H1 (cell line): ENCODE data around the gene ARL8A. TPM values are rescaled to one million over a fixed set of nuclear protein-coding genes. Genes with fewer than 3 reads are reported as not detected.

ENCODE experiments used
- CTCF ChIA-PET: fragments of 300-600 bp; sonication (Branson Sonifier 250); formaldehyde crosslinking; loops from one replicate; lab custom pipeline; 2021; ENCODE audit not compliant: partially characterized antibody; lab: Charles Lee
- POLR2A ChIA-PET: fragments of 300-600 bp; sonication (Branson Sonifier 250); formaldehyde crosslinking; loops from one replicate; lab custom pipeline; 2021; ENCODE audit warnings: inconsistent platforms; ENCODE audit not compliant: partially characterized antibody; lab: Charles Lee
- DNase-seq, 2 experiments: peaks; one replicate each; pipeline versions ENCODE4 v3.0.0 to v3.0.0-alpha.2; 2010 to 2022; ENCODE audit warnings: low spot score in 2 of 2, low read depth in 1 of 2, mixed read lengths in 1 of 2
- FAIRE-seq: peaks from 2 replicates; lab custom pipeline; 2011; peaks lifted over from hg19 to GRCh38; lab: Jason Lieb, UNC
- H2AFZ ChIP-seq: 2 replicates; pipeline ENCODE4 v1.8.1; 2012; ENCODE audit warnings: low read length, inconsistent platforms
- H2AK5ac ChIP-seq: 2 replicates; pipeline ENCODE4 v1.6.1; 2013; ENCODE audit warnings: low read depth, low read length
- H2BK120ac ChIP-seq: replicated peaks from 2 replicates; pipeline ENCODE3; 2013; ENCODE audit warnings: low read depth, low read length, inconsistent platforms
- H2BK12ac ChIP-seq: 2 replicates; pipeline ENCODE4 v1.6.1; 2013; ENCODE audit warnings: low read depth, low read length
- H2BK15ac ChIP-seq: 2 replicates; pipeline ENCODE4 v1.6.1; 2013; ENCODE audit warnings: low read length
- H2BK20ac ChIP-seq: 2 replicates; pipeline ENCODE4 v1.6.1; 2013; ENCODE audit warnings: low read length
- H2BK5ac ChIP-seq: 2 replicates; pipeline ENCODE4 v1.6.1; 2013; ENCODE audit warnings: low read depth, low read length
- H3K14ac ChIP-seq: 2 replicates; pipeline ENCODE4 v1.6.1; 2013; ENCODE audit warnings: inconsistent platforms; ENCODE audit not compliant: insufficient read length
- H3K18ac ChIP-seq: 2 replicates; pipeline ENCODE4 v1.6.1; 2013; ENCODE audit warnings: low read length; ENCODE audit errors: extremely low read depth
- H3K23ac ChIP-seq: 2 replicates; pipeline ENCODE4 v1.6.1; 2013; ENCODE audit warnings: inconsistent platforms; ENCODE audit not compliant: insufficient read length
- H3K23me2 ChIP-seq: 2 replicates; pipeline ENCODE4 v1.6.1; 2013; ENCODE audit warnings: low read depth, low read length
- H3K27ac ChIP-seq: 2 replicates; pipeline ENCODE4 v1.6.1; 2011; ENCODE audit warnings: low read depth, low read length, inconsistent platforms
- H3K27me3 ChIP-seq, 4 experiments: replicated peaks in 1 of 4; 1 replicate in 1 of 4; 2 replicates in 3 of 4; pipeline versions ENCODE4 v1.6.1 to v1.8.1; 2011 to 2013; ENCODE audit warnings: low read length in 3 of 4, mild to moderate bottlenecking in 3 of 4, inconsistent platforms in 2 of 4, mixed read lengths in 2 of 4, moderate library complexity in 1 of 4; ENCODE audit not compliant: control insufficient read depth in 3 of 4, insufficient read depth in 3 of 4; ENCODE audit errors: extremely low read depth in 1 of 4
- H3K36me3 ChIP-seq, 4 experiments: 2 replicates each; pipeline versions ENCODE4 v1.6.1 to v1.8.1; 2011 to 2013; ENCODE audit warnings: mild to moderate bottlenecking in 4 of 4, low read length in 3 of 4, moderate library complexity in 2 of 4, control low read depth in 1 of 4, inconsistent platforms in 1 of 4; ENCODE audit not compliant: insufficient read depth in 4 of 4, control insufficient read depth in 2 of 4
- H3K4ac ChIP-seq: replicated peaks from 2 replicates; pipeline ENCODE3; 2013; ENCODE audit warnings: low read length, low read depth, mixed read lengths, inconsistent platforms; ENCODE audit not compliant: insufficient read length
- H3K4me1 ChIP-seq, 4 experiments: replicated peaks in 1 of 4; 1 replicate in 1 of 4; 2 replicates in 3 of 4; pipeline versions ENCODE4 v1.6.1 to v1.8.1; 2011 to 2013; ENCODE audit warnings: low read length in 3 of 4, inconsistent platforms in 2 of 4, mixed read lengths in 1 of 4; ENCODE audit not compliant: insufficient read depth in 4 of 4, control insufficient read depth in 3 of 4
- H3K4me2 ChIP-seq, 2 experiments: 2 replicates each; pipeline versions ENCODE4 v1.6.1 to v1.8.1; 2011 to 2013; ENCODE audit warnings: low read depth in 2 of 2, low read length in 2 of 2, control low read depth in 1 of 2, inconsistent platforms in 1 of 2, mild to moderate bottlenecking in 1 of 2; ENCODE audit not compliant: insufficient read depth in 1 of 2
- H3K4me3 ChIP-seq, 4 experiments: fragments of 200-600, 300-600 bp in 1 of 4; sonication (generic), shearing (Covaris generic), sonication (Bioruptor Twin) in 1 of 4; 2 replicates each; pipeline versions ENCODE4 v1.5.1 to v1.8.1; 2011 to 2016; ENCODE audit warnings: low read length in 4 of 4, low read depth in 3 of 4, control low read depth in 2 of 4, inconsistent platforms in 2 of 4, mild to moderate bottlenecking in 2 of 4, mixed read lengths in 1 of 4, moderate library complexity in 1 of 4; ENCODE audit not compliant: insufficient read depth in 2 of 4; ENCODE audit errors: extremely low read depth in 1 of 4
- H3K56ac ChIP-seq: replicated peaks from 2 replicates; pipeline ENCODE3; 2013; ENCODE audit warnings: low read depth, mild to moderate bottlenecking, mixed read lengths, low read length, inconsistent platforms; ENCODE audit not compliant: insufficient read length
- H3K79me1 ChIP-seq: 2 replicates; pipeline ENCODE4 v1.6.1; 2013; ENCODE audit warnings: low read depth, low read length, control low read depth
- H3K79me2 ChIP-seq, 2 experiments: 2 replicates each; pipeline versions ENCODE4 v1.6.1 to v1.8.1; 2012 to 2013; ENCODE audit warnings: low read length in 2 of 2, mild to moderate bottlenecking in 2 of 2, inconsistent platforms in 1 of 2; ENCODE audit not compliant: insufficient read depth in 2 of 2, control insufficient read depth in 1 of 2
- H3K9ac ChIP-seq, 4 experiments: replicated peaks in 1 of 4; 1 replicate in 1 of 4; 2 replicates in 3 of 4; pipeline versions ENCODE4 v1.6.1 to v1.8.1; 2011 to 2013; ENCODE audit warnings: low read depth in 3 of 4, low read length in 3 of 4, control low read depth in 2 of 4, mild to moderate bottlenecking in 2 of 4, moderate library complexity in 2 of 4, inconsistent platforms in 1 of 4; ENCODE audit errors: extremely low read depth in 1 of 4
- H3K9me3 ChIP-seq, 2 experiments: 2 replicates each; pipeline versions ENCODE4 v1.6.1 to v1.8.1; 2012 to 2013; ENCODE audit warnings: mild to moderate bottlenecking in 2 of 2, moderate library complexity in 2 of 2, control low read depth in 1 of 2, inconsistent platforms in 1 of 2, low read depth in 1 of 2, low read length in 1 of 2, mixed read lengths in 1 of 2; ENCODE audit not compliant: insufficient read depth in 2 of 2
- H4K20me1 ChIP-seq, 2 experiments: replicated peaks in 1 of 2; 2 replicates each; pipeline versions ENCODE3 to v1.8.1; 2011 to 2013; ENCODE audit warnings: inconsistent platforms in 2 of 2, low read length in 2 of 2, mild to moderate bottlenecking in 1 of 2; ENCODE audit not compliant: insufficient read depth in 2 of 2, control insufficient read depth in 1 of 2
- H4K5ac ChIP-seq: 2 replicates; pipeline ENCODE4 v1.6.1; 2013; ENCODE audit warnings: low read length, low read depth, mixed read lengths, inconsistent platforms; ENCODE audit not compliant: insufficient read length
- H4K8ac ChIP-seq: 2 replicates; pipeline ENCODE4 v1.8.0; 2013; ENCODE audit warnings: mild to moderate bottlenecking, moderate library complexity, low read length, inconsistent platforms; ENCODE audit not compliant: insufficient read depth; ENCODE audit errors: extremely low read depth
- H4K91ac ChIP-seq: replicated peaks from 2 replicates; pipeline ENCODE3; 2013; ENCODE audit warnings: low read length, mixed read lengths, inconsistent platforms; ENCODE audit not compliant: insufficient read length
- MAX ChIP-seq: IDR thresholded peaks from 2 replicates; pipeline ENCODE4 v1.6.1; 2012; ENCODE audit warnings: inconsistent platforms
- PHF8 ChIP-seq: fragments of 200-600 bp; sonication (generic); conservative IDR thresholded peaks from 2 replicates; pipeline ENCODE4 v1.7.1; 2012; ENCODE audit warnings: low read depth, mild to moderate bottlenecking, inconsistent platforms, low read length, moderate library complexity
- POLR2AphosphoS5 ChIP-seq: IDR thresholded peaks from 2 replicates; pipeline ENCODE4 v1.6.1; 2011; ENCODE audit warnings: low read depth, low read length
- RAD21 ChIP-seq, 2 experiments: IDR thresholded peaks in 1 of 2; conservative IDR thresholded peaks in 1 of 2; 2 replicates each; pipeline ENCODE4 v1.6.1; 2011; ENCODE audit warnings: low read depth in 2 of 2, low read length in 2 of 2, improper control_type of control experiment in 1 of 2, inconsistent platforms in 1 of 2, mild to moderate bottlenecking in 1 of 2, moderate library complexity in 1 of 2
- SIX5 ChIP-seq: IDR thresholded peaks from 2 replicates; pipeline ENCODE4 v1.6.1; 2011; ENCODE audit warnings: mild to moderate bottlenecking, low read depth, low read length
- SP1 ChIP-seq: IDR thresholded peaks from 2 replicates; pipeline ENCODE4 v1.6.1; 2011; ENCODE audit warnings: low read depth, low read length
- TBP ChIP-seq: IDR thresholded peaks from 2 replicates; pipeline ENCODE4 v1.6.1; 2011; ENCODE audit warnings: low read depth, low read length, improper control_type of control experiment
- WGBS, 2 experiments: shearing (Covaris generic) in 1 of 2; methylation state at CpG; one replicate each; pipeline versions ENCODE4 v1.1.6 to v1.1.7; 2013 to 2015; ENCODE audit warnings: low lambda C conversion rate in 2 of 2, mixed read lengths in 2 of 2, inconsistent platforms in 1 of 2, low coverage in 1 of 2, missing lambda C conversion rate in 1 of 2; ENCODE audit not compliant: insufficient replicate concordance in 2 of 2, insufficient coverage in 1 of 2, insufficient read length in 1 of 2; ENCODE audit errors: extremely low coverage in 1 of 2, missing lambda C conversion rate in 1 of 2; 5-methylcytosine and 5-hydroxymethylcytosine counted together
- polyA plus RNA-seq, 7 experiments: library from polyadenylated mRNA; depleted of rRNA in 3 of 7; stranded (reverse) in 5 of 7; unstranded in 2 of 7; fragments of >200 nt in 5 of 7; fragments of 200-250 nt in 2 of 7; gene quantifications; 1 replicate in 5 of 7; 2 replicates in 1 of 7; 4 replicates in 1 of 7; pipeline versions ENCODE4 v1.2.1 to v1.2.3, GENCODE V29; 2011 to 2013; ENCODE audit warnings: missing spikeins in 2 of 7, mixed read lengths in 2 of 7
- total RNA-seq: library from RNA; stranded (reverse); fragmentation: NEBNext Ultra II Directional; extraction: Animal tissue kit (Norgen Biotek cat#: 25700); gene quantifications from 2 replicates; pipeline ENCODE4 v1.2.1, GENCODE V29; 2021
- TF ChIP-seq, protein P1 (sequence below): IDR thresholded peaks from 2 replicates; pipeline ENCODE4 v1.6.1; 2012; ENCODE audit warnings: low read length, inconsistent platforms

ARL8A gene
- total and polyA plus RNA-seq, 2 of the 8 experiments (the other 6 are each of a cell fraction or from before 2014, with no cell fraction given) = 40.3 to 58.7 TPM

GRCh38 chr1:202155478-202156021 lies 11.0 kb upstream of the ARL8A start:
- H2AK5ac ChIP-seq = no peak overlapping the region
- no peaks in the 10 kb centered on the region for H3K79me1 ChIP-seq
- no peak overlapping the region for H3K9ac ChIP-seq
- ChIA-PET POLR2A (interaction anchor here (1.5 to 1.8 kb wide), 3 partner anchors 10 to 145 kb away, joined by 3 to 6 read pairs (median 4); partner anchors contain the start of gene ELF3), CTCF (interaction anchor here (0.6 to 5.2 kb wide), 29 partner anchors 11 to 1185 kb away, joined by 3 to 77 read pairs (median 7); partner anchors contain the start of genes ARL8A, GPR37L1 and LGR6)
- no peak overlapping the region for H4K8ac ChIP-seq
- H4K91ac ChIP-seq = no peak overlapping the region
- H3K4me2 ChIP-seq = no peak overlapping the region
- peaks cover 0 to 12% (median 5%) of the 10 kb centered on the region in 4 experiments; a peak in 3 of 7 replicates for H3K4me1 ChIP-seq
- H3K36me3 ChIP-seq = no peaks in the 10 kb centered on the region
- H3K27me3 ChIP-seq = no peaks in the 10 kb centered on the region
- H3K23me2 ChIP-seq = no peaks in the 10 kb centered on the region
- TF ChIP-seq SP1 = no peak
- no peak for TF ChIP-seq RAD21 (IDR thresholded peaks at IDR 0.05 in 1 of 2, conservative IDR thresholded peaks at IDR 0.05 in 1 of 2; ENCODE audit: low read depth in 2 of 2, low read length in 2 of 2)
- TF ChIP-seq, protein P1, sequence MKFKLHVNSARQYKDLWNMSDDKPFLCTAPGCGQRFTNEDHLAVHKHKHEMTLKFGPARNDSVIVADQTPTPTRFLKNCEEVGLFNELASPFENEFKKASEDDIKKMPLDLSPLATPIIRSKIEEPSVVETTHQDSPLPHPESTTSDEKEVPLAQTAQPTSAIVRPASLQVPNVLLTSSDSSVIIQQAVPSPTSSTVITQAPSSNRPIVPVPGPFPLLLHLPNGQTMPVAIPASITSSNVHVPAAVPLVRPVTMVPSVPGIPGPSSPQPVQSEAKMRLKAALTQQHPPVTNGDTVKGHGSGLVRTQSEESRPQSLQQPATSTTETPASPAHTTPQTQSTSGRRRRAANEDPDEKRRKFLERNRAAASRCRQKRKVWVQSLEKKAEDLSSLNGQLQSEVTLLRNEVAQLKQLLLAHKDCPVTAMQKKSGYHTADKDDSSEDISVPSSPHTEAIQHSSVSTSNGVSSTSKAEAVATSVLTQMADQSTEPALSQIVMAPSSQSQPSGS = no peak
- no peak for TF ChIP-seq POLR2AphosphoS5
- no peak for TF ChIP-seq PHF8
- TF ChIP-seq TBP = no peak
- TF ChIP-seq MAX = no peak
- TF ChIP-seq SIX5 = no peak
- no peak overlapping the region for H2BK120ac ChIP-seq
- H2BK20ac ChIP-seq = no peak overlapping the region
- H3K23ac ChIP-seq = no peak overlapping the region
- H3K4ac ChIP-seq = no peak overlapping the region
- H4K5ac ChIP-seq = no peak overlapping the region
- DNase-seq = no peak
- no peak overlapping the region for H3K14ac ChIP-seq
- no peaks in the 10 kb centered on the region; a peak in 1 of 4 replicates for H3K9me3 ChIP-seq
- H2BK12ac ChIP-seq = no peak overlapping the region
- no peaks in the 10 kb centered on the region for H3K79me2 ChIP-seq
- H3K56ac ChIP-seq = no peak overlapping the region
- H2BK15ac ChIP-seq = 0 out of 2 replicates have a peak overlapping the region, but pooled peaks have one; percentile 72
- no peak for FAIRE-seq
- no peak overlapping the region for H3K4me3 ChIP-seq
- H3K27ac ChIP-seq = no peak overlapping the region
- H3K18ac ChIP-seq = no peak overlapping the region
- H2BK5ac ChIP-seq = no peak overlapping the region
- no peak overlapping the region for H2AFZ ChIP-seq
- no peaks in the 10 kb centered on the region for H4K20me1 ChIP-seq
- WGBS, 2 experiments = 87% methylated on average over 8 of the region's 8 CpGs; no CpG with 5 or more reads in 1 of the 2 experiments
